ENCODE results near the gene COX8A. TPM values are rescaled to one million over a fixed set of nuclear protein-coding genes. Genes with fewer than 3 reads are reported as not detected.

Gene COX8A
- polyA plus RNA-seq, 2 of the 4 experiments (the other 2 are of a cell fraction), result 312 to 794 TPM

- 93% methylated on average over 3 of the region's 3 CpGs for WGBS (ENCODE audit: missing lambda C conversion rate)
- DNase-seq (ENCODE audit: low read depth in 1 of 2, low spot score in 1 of 2) (no peak), FAIRE-seq (no peak), ATAC-seq (no peak)
- POLR2A ChIA-PET, result no interaction called here
- H3K27ac ChIP-seq, result no peak overlapping the region
- no peaks in the 10 kb centered on the region for H3K9me3 ChIP-seq
- H3K4me1 ChIP-seq, result peaks cover 15% of the 10 kb centered on the region
- no peak overlapping the region for H3K4me3 ChIP-seq
- CTCF ChIA-PET, result interaction anchor here (0.8 to 4.2 kb wide), 6 partner anchors 22 to 175 kb away, joined by 3 to 23 read pairs (median 6); partner anchors contain the start of gene ZFTA
- TF ChIP-seq E2F6 (IDR thresholded peaks at IDR 0.05; ENCODE audit: borderline replicate concordance, low read depth) (no peak), FOXS1 (CRISPR knock-in tag; IDR thresholded peaks at IDR 0.05) (no peak), ATOH8 (CRISPR knock-in tag; IDR thresholded peaks at IDR 0.05; ENCODE audit: low read depth) (no peak), KDM1A (IDR thresholded peaks at IDR 0.05; ENCODE audit: low read depth) (no peak), MAX (IDR thresholded peaks at IDR 0.05) (no peak), CBX8 (IDR thresholded peaks at IDR 0.05) (no peak), FOSB (CRISPR knock-in tag; IDR thresholded peaks at IDR 0.05) (no peak), USF2 (IDR thresholded peaks at IDR 0.05) (no peak), PHF8 (IDR thresholded peaks at IDR 0.05; ENCODE audit: borderline replicate concordance, low read depth) (no peak), HES2 (IDR thresholded peaks at IDR 0.05) (no peak), CBX2 (IDR thresholded peaks at IDR 0.05; ENCODE audit: borderline replicate concordance, low read depth) (no peak), GATA3 (IDR thresholded peaks at IDR 0.05; ENCODE audit: borderline replicate concordance) (no peak), RAD21 (conservative IDR thresholded peaks at IDR 0.05 in 1 of 2, IDR thresholded peaks at IDR 0.05 in 1 of 2) (no peak), NPAS2 (CRISPR knock-in tag; IDR thresholded peaks at IDR 0.05; ENCODE audit: borderline replicate concordance) (no peak), EHMT2 (IDR thresholded peaks at IDR 0.05; ENCODE audit: low read depth) (no peak), BHLHE40 (IDR thresholded peaks at IDR 0.05; ENCODE audit: low read depth, low read length) (no peak), RARB (CRISPR knock-in tag; IDR thresholded peaks at IDR 0.05) (no peak), ZNF302 (CRISPR knock-in tag; IDR thresholded peaks at IDR 0.05) (no peak)
- H3K4me2 ChIP-seq, result no peak overlapping the region
Observed at GRCh38 chr11:63942803-63943202, 31.6 kb upstream of the COX8A start.

- peaks cover 12% of the 10 kb centered on the region; the same call in 2 of the 3 replicates for H3K4me1 ChIP-seq
- H3K4me3 ChIP-seq, result no peak overlapping the region
- TF ChIP-seq PHF8 (IDR thresholded peaks at IDR 0.05; ENCODE audit: borderline replicate concordance, low read depth) (no peak), CEBPB (IDR thresholded peaks at IDR 0.05) (no peak), MAX (IDR thresholded peaks at IDR 0.05) (no peak), HOXB5 (CRISPR knock-in tag; IDR thresholded peaks at IDR 0.05) (no peak), HOXA7 (CRISPR knock-in tag; IDR thresholded peaks at IDR 0.05) (no peak), ESRRA (IDR thresholded peaks at IDR 0.05; ENCODE audit: borderline replicate concordance, low read length) (no peak), ATOH8 (CRISPR knock-in tag; IDR thresholded peaks at IDR 0.05; ENCODE audit: low read depth) (no peak), CHD2 (IDR thresholded peaks at IDR 0.05; ENCODE audit: low read length, partially characterized antibody) (no peak), FOSL2 (IDR thresholded peaks at IDR 0.05) (no peak), FOSL2 (CRISPR knock-in tag; IDR thresholded peaks at IDR 0.05) (no peak), TP53 (CRISPR knock-in tag; IDR thresholded peaks at IDR 0.05) (no peak), MYC (IDR thresholded peaks at IDR 0.05; ENCODE audit: borderline replicate concordance, low read length) (no peak), HDAC2 (IDR thresholded peaks at IDR 0.05) (no peak), POLR2AphosphoS2 (conservative IDR thresholded peaks at IDR 0.05; ENCODE audit: low read length) (no peak), MAZ (IDR thresholded peaks at IDR 0.05; ENCODE audit: borderline replicate concordance, low read depth, low read length) (no peak)
- DNase-seq (ENCODE audit: low read depth in 1 of 2, low spot score in 1 of 2) (no peak), FAIRE-seq (no peak), ATAC-seq (peak; percentile 21 to 41; a peak in 2 of 6 replicates)
- 69% methylated on average over 8 of the region's 8 CpGs for WGBS (ENCODE audit: missing lambda C conversion rate)
- CTCF ChIA-PET, result interaction anchor here (0.9 to 10.2 kb wide), 33 partner anchors 8 to 465 kb away, joined by 3 to 236 read pairs (median 7); partner anchors contain the start of genes MARK2, RCOR2, SPINDOC and ZFTA
- H3K4me2 ChIP-seq, result no peak overlapping the region
- POLR2A ChIA-PET, result interaction anchor here (1.3 kb wide), 1 partner anchor 106 kb away, joined by 9 read pairs; the partner anchor contains the start of gene MARK2
- H3K9me3 ChIP-seq, result no peaks in the 10 kb centered on the region
- 0 out of 6 replicates have a peak overlapping the region, but pooled peaks of 1 of the 2 experiments have one; percentile 10 for H3K27ac ChIP-seq
Observed at GRCh38 chr11:63944987-63945386, 29.4 kb upstream of the COX8A start.
